A172 (cell line): ENCODE results near the gene RIN3. TPM values are rescaled to one million over a fixed set of nuclear protein-coding genes. Genes with fewer than 3 reads are reported as not detected.

Source experiments
- DNase-seq: peaks from one replicate; pipeline ENCODE4 v3.0.0-alpha.2; 2015; ENCODE audit warnings: low spot score
- total RNA-seq: library from RNA; depleted of rRNA; stranded (reverse); fragments of >200 nt; shearing (Covaris generic); gene quantifications from 2 replicates; pipeline ENCODE4 v1.2.3, GENCODE V29; 2014

RIN3 gene
- total RNA-seq, 1 experiment from 2014 or later: 0.33 TPM

- no peak for DNase-seq
Measured at GRCh38 chr14:92712654-92713051, 199.1 kb downstream of the RIN3 start.

GRCh38 chr14:92714739-92715307 is 201.2 kb downstream of the RIN3 start:
- peak; percentile 51 for DNase-seq

- no peak for DNase-seq
Measured at GRCh38 chr14:92716131-92716530, 202.6 kb downstream of the RIN3 start.

- no peak for DNase-seq
Measured at GRCh38 chr14:92717571-92718042, 204.0 kb downstream of the RIN3 start.

GRCh38 chr14:92718664-92719063 is 205.1 kb downstream of the RIN3 start:
- no peak for DNase-seq

- no peak for DNase-seq
Measured at GRCh38 chr14:92719421-92719820, 205.8 kb downstream of the RIN3 start.

GRCh38 chr14:92719890-92720323 is 206.3 kb downstream of the RIN3 start:
- no peak for DNase-seq

GRCh38 chr14:92724516-92725340 is 211.1 kb downstream of the RIN3 start:
- DNase-seq: no peak

- DNase-seq: peak; percentile 86
Measured at GRCh38 chr14:92726135-92726932, 212.8 kb downstream of the RIN3 start.

- no peak for DNase-seq
Measured at GRCh38 chr14:92726933-92727262, 213.3 kb downstream of the RIN3 start.

GRCh38 chr14:92728759-92729364 is 215.3 kb downstream of the RIN3 start:
- DNase-seq: peak; percentile 72

GRCh38 chr14:92729634-92730358 is 216.2 kb downstream of the RIN3 start:
- DNase-seq: peak; percentile 63

GRCh38 chr14:92731622-92732115 is 218.1 kb downstream of the RIN3 start:
- DNase-seq: no peak

GRCh38 chr14:92733007-92733406 is 219.4 kb downstream of the RIN3 start:
- no peak for DNase-seq

- DNase-seq: no peak
Measured at GRCh38 chr14:92734618-92735017, 221.0 kb downstream of the RIN3 start.

- no peak for DNase-seq
Measured at GRCh38 chr14:92735344-92735743, 221.8 kb downstream of the RIN3 start.

GRCh38 chr14:92737206-92737605 is 223.6 kb downstream of the RIN3 start:
- DNase-seq: no peak

GRCh38 chr14:92737619-92738188 is 224.1 kb downstream of the RIN3 start:
- DNase-seq: no peak
